ENCODE measurements around the gene ABLIM1. TPM values are rescaled to one million over a fixed set of nuclear protein-coding genes. Genes with fewer than 3 reads are reported as not detected.

Gene ABLIM1
- total and polyA plus RNA-seq, 2 of the 4 experiments (the other 2 are of a cell fraction), result 7.7 to 9.9 TPM

DNA sequence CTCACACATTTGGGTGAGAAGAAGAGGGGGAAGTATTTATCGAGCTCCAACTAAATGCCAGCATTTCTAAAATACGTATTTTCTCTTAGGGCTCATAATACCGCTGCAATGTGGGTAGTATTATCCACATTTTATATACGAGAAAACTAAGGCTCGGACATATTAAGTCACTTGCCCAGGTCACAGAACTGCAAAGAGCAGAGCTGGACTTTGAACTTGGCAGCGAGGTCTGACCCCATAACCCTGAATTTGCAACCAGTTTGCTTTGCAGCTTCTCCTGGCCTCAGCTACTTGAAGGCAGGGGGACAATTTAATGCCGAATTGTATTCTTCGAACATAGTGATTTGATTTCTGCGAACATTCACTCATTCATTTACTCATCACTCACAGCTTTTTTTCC, 7.2 kb downstream of the ABLIM1 start:
- BruUV-seq (replicated peaks), result no TSS peak

More for the DNA sequence above, 7.2 kb downstream of the ABLIM1 start:
- ChIA-PET CTCF (no interaction called here), POLR2A (ENCODE audit: unreplicated experiment) (no interaction called here)
- H4K8ac ChIP-seq (ENCODE audit: low read depth in 2 of 2, low read length in 2 of 2), result no peak overlapping the region
- peaks cover 5% of the 10 kb centered on the region for H3K9me1 ChIP-seq (ENCODE audit: insufficient read depth, low read length)
- intact Hi-C loops (cut with micrococcal nuclease) (no loop called here), in situ Hi-C loops (cut with MboI; ENCODE audit: low sequenced_read_pairs) (no loop called here), dilution Hi-C loops (cut with HindIII; ENCODE audit: low sequenced_read_pairs, unreplicated experiment) (no loop called here)
- H3K27me3 ChIP-seq (ENCODE audit: control insufficient read depth, insufficient read depth, low read length), result no peaks in the 10 kb centered on the region
- no peak overlapping the region for H2BK120ac ChIP-seq (ENCODE audit: low read depth, low read length)
- H3K27ac ChIP-seq (ENCODE audit: insufficient read depth, low read length), result no peak overlapping the region
- no peak overlapping the region for H3K9ac ChIP-seq (ENCODE audit: low read depth, low read length)
- no peak overlapping the region for H2BK20ac ChIP-seq (ENCODE audit: low read depth, low read length)
- no peaks in the 10 kb centered on the region for H3K9me3 ChIP-seq (ENCODE audit: control insufficient read depth, insufficient read depth, low read length)
- H2BK15ac ChIP-seq (ENCODE audit: low read depth, low read length), result no peak overlapping the region
- H2AK9ac ChIP-seq (replicated peaks; ENCODE audit: low read depth, low read length, poor library complexity), result no peak overlapping the region
- H3K4me1 ChIP-seq (ENCODE audit: control insufficient read depth, insufficient read depth, low read length), result peaks cover 7% of the 10 kb centered on the region
- no peak overlapping the region for H3K23ac ChIP-seq (ENCODE audit: low read depth, low read length)
- no peak overlapping the region for H3K4me2 ChIP-seq (ENCODE audit: low read depth, low read length)
- H3K18ac ChIP-seq (ENCODE audit: low read depth, low read length), result no peak overlapping the region
- no peak overlapping the region for H2BK5ac ChIP-seq (ENCODE audit: low read depth, low read length, poor library complexity, severe bottlenecking)
- H3K4ac ChIP-seq (ENCODE audit: low read depth, low read length), result no peak overlapping the region
- TF ChIP-seq MAFK (IDR thresholded peaks at IDR 0.05; ENCODE audit: low read depth, low read length) (no peak), NFE2L2 (IDR thresholded peaks at IDR 0.05; ENCODE audit: low read depth, low read length) (no peak), USF2 (IDR thresholded peaks at IDR 0.05; ENCODE audit: low read depth, low read length) (no peak), RAD21 (IDR thresholded peaks at IDR 0.05; ENCODE audit: low read length) (no peak), RFX5 (IDR thresholded peaks at IDR 0.05; ENCODE audit: low read depth, low read length) (no peak), MXI1 (IDR thresholded peaks at IDR 0.05; ENCODE audit: borderline replicate concordance, low read depth, low read length) (no peak), RCOR1 (IDR thresholded peaks at IDR 0.05; ENCODE audit: insufficient replicate concordance, low read length) (no peak), BHLHE40 (IDR thresholded peaks at IDR 0.05; ENCODE audit: low read depth, low read length) (no peak), SMC3 (IDR thresholded peaks at IDR 0.05; ENCODE audit: low read depth, low read length) (no peak), FOS (IDR thresholded peaks at IDR 0.05; ENCODE audit: low read depth, low read length) (no peak)
- TF ChIP-seq, protein P1, sequence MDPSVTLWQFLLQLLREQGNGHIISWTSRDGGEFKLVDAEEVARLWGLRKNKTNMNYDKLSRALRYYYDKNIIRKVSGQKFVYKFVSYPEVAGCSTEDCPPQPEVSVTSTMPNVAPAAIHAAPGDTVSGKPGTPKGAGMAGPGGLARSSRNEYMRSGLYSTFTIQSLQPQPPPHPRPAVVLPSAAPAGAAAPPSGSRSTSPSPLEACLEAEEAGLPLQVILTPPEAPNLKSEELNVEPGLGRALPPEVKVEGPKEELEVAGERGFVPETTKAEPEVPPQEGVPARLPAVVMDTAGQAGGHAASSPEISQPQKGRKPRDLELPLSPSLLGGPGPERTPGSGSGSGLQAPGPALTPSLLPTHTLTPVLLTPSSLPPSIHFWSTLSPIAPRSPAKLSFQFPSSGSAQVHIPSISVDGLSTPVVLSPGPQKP (IDR thresholded peaks at IDR 0.05; ENCODE audit: borderline replicate concordance, low read depth, low read length), result no peak
- TF ChIP-seq, protein P2, sequence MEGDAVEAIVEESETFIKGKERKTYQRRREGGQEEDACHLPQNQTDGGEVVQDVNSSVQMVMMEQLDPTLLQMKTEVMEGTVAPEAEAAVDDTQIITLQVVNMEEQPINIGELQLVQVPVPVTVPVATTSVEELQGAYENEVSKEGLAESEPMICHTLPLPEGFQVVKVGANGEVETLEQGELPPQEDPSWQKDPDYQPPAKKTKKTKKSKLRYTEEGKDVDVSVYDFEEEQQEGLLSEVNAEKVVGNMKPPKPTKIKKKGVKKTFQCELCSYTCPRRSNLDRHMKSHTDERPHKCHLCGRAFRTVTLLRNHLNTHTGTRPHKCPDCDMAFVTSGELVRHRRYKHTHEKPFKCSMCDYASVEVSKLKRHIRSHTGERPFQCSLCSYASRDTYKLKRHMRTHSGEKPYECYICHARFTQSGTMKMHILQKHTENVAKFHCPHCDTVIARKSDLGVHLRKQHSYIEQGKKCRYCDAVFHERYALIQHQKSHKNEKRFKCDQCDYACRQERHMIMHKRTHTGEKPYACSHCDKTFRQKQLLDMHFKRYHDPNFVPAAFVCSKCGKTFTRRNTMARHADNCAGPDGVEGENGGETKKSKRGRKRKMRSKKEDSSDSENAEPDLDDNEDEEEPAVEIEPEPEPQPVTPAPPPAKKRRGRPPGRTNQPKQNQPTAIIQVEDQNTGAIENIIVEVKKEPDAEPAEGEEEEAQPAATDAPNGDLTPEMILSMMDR (conservative IDR thresholded peaks at IDR 0.05; ENCODE audit: low read depth, low read length), result no peak
- no peak overlapping the region for H4K91ac ChIP-seq (ENCODE audit: insufficient read depth, low read depth, low read length)
- H2AFZ ChIP-seq (replicated peaks; ENCODE audit: low read length, poor library complexity), result no peak overlapping the region
- no peak overlapping the region for H3K14ac ChIP-seq (replicated peaks; ENCODE audit: low read depth, low read length)
- no peak for ATAC-seq (ENCODE audit: low read depth)
- H2AK5ac ChIP-seq (ENCODE audit: low read depth, low read length), result no peak overlapping the region
- WGBS, 2 experiments (ENCODE audit: extremely low coverage in 2 of 2, insufficient read length in 1 of 2), result no CpG with 5 or more reads among the region's 9 CpGs
- DNase-seq, result no peak
- H3K56ac ChIP-seq (ENCODE audit: extremely low read depth, insufficient read depth, low read length), result no peak overlapping the region
- H4K20me1 ChIP-seq (ENCODE audit: insufficient read depth, low read length), result no peaks in the 10 kb centered on the region
- H3K36me3 ChIP-seq (ENCODE audit: control insufficient read depth, insufficient read depth, low read length), result no peaks in the 10 kb centered on the region
- H4K5ac ChIP-seq (ENCODE audit: low read depth, low read length), result no peak overlapping the region
- no peaks in the 10 kb centered on the region; a peak in 1 of 4 replicates for H3K79me1 ChIP-seq (ENCODE audit: low read depth in 1 of 2, low read length in 2 of 2)
- no peak overlapping the region for H3K4me3 ChIP-seq (ENCODE audit: insufficient read depth, low read depth, low read length)

All from IMR-90 (cell line).